Stimulated activated CD8-positive, alpha-beta memory T cell treated with anti-CD3 and anti-CD28 coated beads, Interleukin-7, amount 100 ng/mL, for 4 hours (primary cell): Measurements from ENCODE around the gene RANBP10.
"Not testable (repeated sequence)": the region's sequence is repeated elsewhere in the genome, so short reads cannot be mapped to it uniquely, and the experiment has no call there.

Experiments
- DNase-seq, 2 donors: peaks; one replicate each; pipeline ENCODE4 v3.0.0-alpha.2; 2020; ENCODE audit warnings: low read depth in 2 of 2

Gene RANBP10

GRCh38 chr16:67779256-67780014 lies 26.9 kb downstream of the RANBP10 start:
- no peak for DNase-seq

GRCh38 chr16:67775273-67775672 lies 31.1 kb downstream of the RANBP10 start:
- no peak for DNase-seq

GRCh38 chr16:67774457-67774853 lies 31.9 kb downstream of the RANBP10 start:
- DNase-seq = no peak

GRCh38 chr16:67773569-67774456 lies 32.5 kb downstream of the RANBP10 start:
- DNase-seq = no peak

- DNase-seq = no peak
Measured at GRCh38 chr16:67773099-67773498, 33.3 kb downstream of the RANBP10 start.

GRCh38 chr16:67770346-67770991 lies 35.9 kb downstream of the RANBP10 start:
- DNase-seq = no peak

- DNase-seq = no peak
Measured at GRCh38 chr16:67767953-67768352, 38.4 kb downstream of the RANBP10 start.

- no peak for DNase-seq
Measured at GRCh38 chr16:67766291-67766690, 40.1 kb downstream of the RANBP10 start.

- no peak for DNase-seq
Measured at GRCh38 chr16:67764158-67764667, 42.1 kb downstream of the RANBP10 start.

GRCh38 chr16:67763066-67763465 lies 43.3 kb downstream of the RANBP10 start:
- no peak for DNase-seq

GRCh38 chr16:67762385-67762784 lies 44.0 kb downstream of the RANBP10 start:
- no peak for DNase-seq

GRCh38 chr16:67761924-67762323 lies 44.4 kb downstream of the RANBP10 start:
- no peak for DNase-seq

GRCh38 chr16:67760956-67761230 lies 45.5 kb downstream of the RANBP10 start:
- DNase-seq = no peak

- DNase-seq = no peak
Measured at GRCh38 chr16:67760206-67760955, 46.0 kb downstream of the RANBP10 start.

- DNase-seq = no peak
Measured at GRCh38 chr16:67758966-67759365, 47.4 kb downstream of the RANBP10 start.

GRCh38 chr16:67758006-67758405 lies 48.4 kb downstream of the RANBP10 start:
- no peak for DNase-seq

- DNase-seq = no peak
Measured at GRCh38 chr16:67752641-67753040, 53.7 kb downstream of the RANBP10 start.

- DNase-seq = not testable (repeated sequence)
Measured at GRCh38 chr16:67751331-67751730, 55.0 kb downstream of the RANBP10 start.

GRCh38 chr16:67750466-67750865 lies 55.9 kb downstream of the RANBP10 start:
- no peak for DNase-seq

- DNase-seq = no peak
Measured at GRCh38 chr16:67749436-67750078, 56.8 kb downstream of the RANBP10 start.

- DNase-seq = no peak
Measured at GRCh38 chr16:67748834-67749233, 57.5 kb downstream of the RANBP10 start.
